GM10266 (cell line): Measurements from ENCODE around the gene TCERG1L.

Experiments
- DNase-seq: peaks from one replicate; pipeline ENCODE4 v3.0.0; 2012; ENCODE audit errors: extremely low spot score
- TF ChIP-seq, protein P1 (sequence below): IDR thresholded peaks from 2 replicates; pipeline ENCODE4 v1.5.1; 2012; ENCODE audit warnings: mild to moderate bottlenecking, low read depth; ENCODE audit not compliant: control insufficient read depth, insufficient read depth; ENCODE audit errors: missing control alignments

The TCERG1L gene

DNA sequence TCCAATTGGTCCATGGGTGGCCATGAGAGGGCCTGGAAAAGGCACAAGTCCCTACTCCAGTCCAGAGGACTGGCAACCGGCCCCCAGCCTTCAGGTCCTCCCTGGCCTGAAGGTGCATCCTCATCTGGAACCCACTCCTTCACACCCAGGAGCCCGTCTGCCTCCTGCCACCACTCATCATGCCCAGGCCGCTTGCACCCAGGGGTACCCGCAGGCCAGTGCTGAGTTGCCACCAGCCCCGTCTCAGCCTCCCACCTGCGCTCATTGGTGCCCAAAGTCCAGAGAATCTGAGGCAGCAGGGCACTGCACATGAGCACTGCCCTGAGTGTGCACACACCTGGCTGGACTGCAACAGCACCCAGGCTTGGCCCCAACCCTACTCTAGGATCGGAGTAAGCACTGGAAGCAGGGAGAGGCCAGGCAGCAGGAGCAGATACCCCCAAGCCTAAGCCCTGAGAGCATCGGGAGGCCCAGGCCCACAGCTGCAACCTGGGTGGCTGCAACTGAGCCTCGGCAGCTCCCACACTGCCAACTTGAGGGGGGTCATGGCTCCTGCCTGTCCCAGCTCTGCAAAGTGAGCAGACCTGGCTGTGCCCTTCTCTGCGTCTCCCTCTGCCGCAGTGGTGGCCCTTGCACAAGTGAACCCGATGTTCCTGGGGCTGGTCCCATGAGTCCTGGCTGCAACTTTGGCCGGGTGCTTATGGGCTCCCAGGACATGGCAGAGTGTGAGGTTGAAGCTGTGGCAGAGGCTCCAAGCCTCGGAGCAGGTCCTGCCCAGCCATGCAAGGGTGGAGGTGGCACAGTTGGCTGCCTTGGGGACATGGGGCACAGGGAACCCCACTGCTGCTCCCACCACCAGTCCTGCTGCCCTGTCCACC lies 44.3 kb downstream of the TCERG1L start:
- no peak for DNase-seq

DNA sequence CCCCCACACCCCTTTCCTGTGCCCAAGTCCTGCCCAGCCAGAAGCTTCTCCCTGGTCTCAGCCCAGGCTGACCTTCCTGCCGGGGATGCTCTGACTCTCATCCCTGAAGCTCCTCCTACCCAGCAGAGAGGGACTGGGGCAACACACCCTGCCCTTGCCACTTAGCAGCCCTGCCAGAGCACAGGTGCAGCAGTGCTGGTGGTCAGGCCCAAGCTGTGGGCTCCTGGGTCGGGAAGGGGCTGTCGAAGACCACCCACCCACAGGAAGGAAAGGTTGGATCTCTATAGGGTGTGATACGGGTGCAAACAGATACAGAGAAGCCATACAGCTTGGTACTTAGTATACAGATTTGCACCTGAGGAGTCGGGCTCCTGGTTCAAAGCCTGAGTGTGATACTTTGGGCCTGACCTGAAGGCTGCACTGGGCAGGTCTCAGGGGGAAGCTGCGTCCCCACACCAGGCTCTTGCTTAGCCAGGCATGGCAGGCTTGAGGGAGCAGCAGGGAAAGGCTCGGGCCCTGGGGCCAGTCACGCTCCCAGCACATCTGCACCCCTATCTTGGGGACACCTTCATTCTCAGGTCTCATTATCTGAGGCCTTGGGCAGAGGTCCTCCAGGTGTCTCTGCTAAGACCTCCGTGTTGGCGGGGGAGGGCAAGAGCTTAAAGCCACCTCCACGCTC lies 47.3 kb downstream of the TCERG1L start:
- no peak for DNase-seq
- TF ChIP-seq, protein P1, sequence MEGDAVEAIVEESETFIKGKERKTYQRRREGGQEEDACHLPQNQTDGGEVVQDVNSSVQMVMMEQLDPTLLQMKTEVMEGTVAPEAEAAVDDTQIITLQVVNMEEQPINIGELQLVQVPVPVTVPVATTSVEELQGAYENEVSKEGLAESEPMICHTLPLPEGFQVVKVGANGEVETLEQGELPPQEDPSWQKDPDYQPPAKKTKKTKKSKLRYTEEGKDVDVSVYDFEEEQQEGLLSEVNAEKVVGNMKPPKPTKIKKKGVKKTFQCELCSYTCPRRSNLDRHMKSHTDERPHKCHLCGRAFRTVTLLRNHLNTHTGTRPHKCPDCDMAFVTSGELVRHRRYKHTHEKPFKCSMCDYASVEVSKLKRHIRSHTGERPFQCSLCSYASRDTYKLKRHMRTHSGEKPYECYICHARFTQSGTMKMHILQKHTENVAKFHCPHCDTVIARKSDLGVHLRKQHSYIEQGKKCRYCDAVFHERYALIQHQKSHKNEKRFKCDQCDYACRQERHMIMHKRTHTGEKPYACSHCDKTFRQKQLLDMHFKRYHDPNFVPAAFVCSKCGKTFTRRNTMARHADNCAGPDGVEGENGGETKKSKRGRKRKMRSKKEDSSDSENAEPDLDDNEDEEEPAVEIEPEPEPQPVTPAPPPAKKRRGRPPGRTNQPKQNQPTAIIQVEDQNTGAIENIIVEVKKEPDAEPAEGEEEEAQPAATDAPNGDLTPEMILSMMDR: no peak

More for the DNA sequence above, 44.3 kb downstream of the TCERG1L start:
- TF ChIP-seq, protein P1: no peak

DNA sequence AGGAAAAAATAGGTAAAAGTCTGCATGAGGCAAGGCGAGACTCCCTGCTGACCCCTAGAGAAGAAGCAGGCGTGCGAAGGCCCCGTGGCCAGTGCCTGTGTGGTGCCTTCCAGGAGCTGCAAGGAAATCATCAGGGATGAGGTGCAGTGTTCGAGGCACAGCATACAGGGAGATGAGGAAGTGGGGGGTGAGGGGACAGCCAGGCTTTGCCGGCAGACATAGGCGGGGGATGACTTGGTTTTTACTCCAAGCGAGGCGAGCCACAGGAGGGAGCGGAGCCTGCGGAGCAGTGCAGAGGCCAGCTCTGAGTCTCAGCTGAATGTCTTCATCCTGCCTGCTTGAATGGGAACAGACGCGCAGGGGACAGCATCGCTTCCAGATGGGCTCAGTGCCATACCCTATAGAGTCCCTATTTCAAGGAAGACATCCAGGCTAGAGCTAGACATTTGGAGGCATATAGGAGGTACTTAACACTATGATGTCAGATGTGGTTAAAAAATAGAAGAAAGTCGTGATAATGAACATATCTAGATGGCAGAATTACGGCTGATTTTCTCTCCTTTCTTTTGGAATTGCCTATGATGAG lies 49.5 kb downstream of the TCERG1L start:
- TF ChIP-seq, protein P1: no peak
- DNase-seq: no peak

DNA sequence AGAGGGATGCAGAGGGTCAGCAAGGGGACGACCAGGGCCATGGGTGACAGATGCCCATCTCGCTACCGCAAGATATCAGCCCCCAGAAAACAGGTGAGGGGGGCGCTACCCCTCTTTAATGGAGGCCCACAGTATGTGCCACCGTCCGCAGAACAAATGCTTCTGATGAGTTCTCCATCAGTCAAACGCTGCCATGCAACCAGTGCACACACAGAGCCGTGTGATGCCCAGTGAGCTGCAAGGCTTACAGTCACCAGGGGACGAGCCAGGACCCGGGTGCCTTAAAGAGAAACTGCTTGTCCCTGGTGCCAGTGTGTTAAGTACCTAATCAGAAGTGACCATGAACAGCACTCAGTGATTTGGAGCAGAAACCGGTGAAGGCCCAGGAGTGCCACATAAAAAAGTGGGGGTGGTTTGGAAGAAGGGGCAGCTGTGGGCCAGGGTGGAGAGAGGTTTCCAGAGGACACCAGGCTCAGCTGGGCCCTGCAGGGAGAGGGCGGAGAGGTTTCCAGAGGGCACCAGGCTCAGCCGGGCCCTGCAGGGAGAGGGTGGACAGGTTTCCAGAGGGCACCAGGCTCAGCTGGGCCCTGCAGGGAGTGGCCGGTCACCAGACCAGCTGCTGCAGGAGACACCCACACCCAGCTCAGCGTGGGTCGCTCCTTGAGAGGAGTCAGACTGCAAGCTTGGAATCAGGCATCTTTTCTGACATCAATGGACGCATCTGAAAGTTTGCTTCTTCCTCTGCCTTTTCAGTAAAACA lies 50.9 kb downstream of the TCERG1L start:
- DNase-seq: no peak
- TF ChIP-seq, protein P1: no peak

DNA sequence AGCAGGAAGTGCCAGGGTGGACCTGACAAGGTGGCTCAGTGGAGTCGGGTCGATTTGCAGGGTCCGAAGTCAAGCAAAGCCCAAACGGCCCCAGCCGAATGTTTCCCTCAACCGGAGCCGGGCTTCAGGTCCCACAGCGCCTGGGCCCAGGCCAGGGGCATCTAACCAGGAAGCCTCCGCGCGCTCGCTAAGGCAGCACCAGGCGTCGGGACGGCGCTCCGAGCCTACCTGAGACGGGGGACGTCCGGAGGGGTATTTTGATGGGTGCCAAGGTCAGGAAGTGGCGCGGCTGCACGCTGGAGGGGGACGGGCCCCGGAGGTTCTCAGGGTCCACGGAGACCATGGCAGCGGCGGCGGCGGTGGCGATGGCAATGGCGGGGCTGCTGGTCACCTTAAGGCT lies 51.5 kb downstream of the TCERG1L start:
- TF ChIP-seq, protein P1: no peak
- no peak for DNase-seq

DNA sequence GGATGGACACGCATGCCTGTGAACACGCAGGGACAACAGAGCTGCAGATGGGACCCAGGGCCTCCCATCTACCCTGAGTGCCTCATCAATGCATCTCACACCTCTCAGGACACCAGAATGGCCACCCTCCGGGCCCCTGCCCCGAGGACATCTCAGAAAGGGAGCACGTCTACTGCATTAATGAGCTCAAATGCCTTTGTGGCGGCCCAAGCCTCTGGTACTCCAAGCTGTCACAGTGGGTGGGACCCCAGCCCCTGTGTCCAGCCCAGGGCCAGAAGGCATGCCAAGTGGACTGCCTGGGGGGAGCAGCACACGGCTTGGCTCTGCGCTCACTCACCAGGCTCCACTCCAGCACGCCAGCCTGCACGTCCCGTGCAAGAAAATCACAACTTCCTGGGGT lies 52.0 kb downstream of the TCERG1L start:
- DNase-seq: no peak
- TF ChIP-seq, protein P1: no peak
